ENCODE results near the gene HDAC4. TPM values are rescaled to one million over a fixed set of nuclear protein-coding genes. Genes with fewer than 3 reads are reported as not detected.

The HDAC4 gene
- total RNA-seq, 1 experiment from 2014 or later, result 47.6 TPM

DNA sequence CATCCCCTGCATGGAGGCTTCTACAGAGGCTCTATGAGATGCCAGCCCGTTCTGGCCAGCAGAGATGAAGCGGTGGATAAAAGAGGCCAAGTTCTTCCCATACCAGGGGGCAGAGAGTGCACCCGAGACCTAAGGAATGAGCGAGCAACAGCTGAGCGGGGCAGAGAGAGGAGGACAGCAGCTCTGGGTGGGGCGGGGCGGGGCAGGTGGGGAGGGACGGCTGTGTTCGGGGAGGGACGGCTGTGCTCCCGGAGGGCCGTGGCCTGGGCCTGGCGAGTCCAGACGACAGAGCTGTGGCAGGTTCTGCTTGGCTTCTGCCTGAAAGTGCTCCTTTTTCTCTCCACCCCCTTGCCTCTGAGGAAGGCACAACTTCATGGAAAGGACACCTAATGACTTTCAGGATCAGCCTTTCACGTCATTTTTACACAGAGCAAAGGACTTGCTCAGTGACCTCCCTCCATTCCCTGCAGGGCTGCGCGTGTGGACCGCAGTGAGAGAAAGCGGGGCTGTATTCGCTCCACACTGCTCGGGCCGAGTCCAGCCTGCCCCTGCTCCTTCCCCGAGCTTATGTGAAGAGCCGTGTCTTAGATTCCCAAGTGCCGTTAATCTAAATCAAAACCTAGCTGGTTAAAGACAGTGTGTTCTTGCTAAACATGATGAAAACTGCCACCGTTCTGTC is 232.9 kb downstream of the HDAC4 start:
- Histone ChIP-seq H3K36me3 (ENCODE audit: control insufficient read depth in 1 of 2, insufficient read depth in 2 of 2, low read length in 2 of 2) (no peaks in the 10 kb centered on the region; a peak in 2 of 4 replicates), H3K4me1 (ENCODE audit: control insufficient read depth in 1 of 2, insufficient read depth in 2 of 2, low read length in 2 of 2) (no peaks in the 10 kb centered on the region), H3K9me2 (ENCODE audit: insufficient read depth) (no peaks in the 10 kb centered on the region), H3K27me3 (ENCODE audit: insufficient read depth, low read length) (no peaks in the 10 kb centered on the region), H3K79me2 (ENCODE audit: insufficient read depth, low read length) (no peaks in the 10 kb centered on the region), H4K20me1 (ENCODE audit: insufficient read depth) (no peaks in the 10 kb centered on the region), H3K4me3 (replicated peaks in 1 of 2; ENCODE audit: low read depth in 1 of 2, low read length in 2 of 2) (no peak overlapping the region), H2AFZ (ENCODE audit: low read depth, low read length, poor library complexity, severe bottlenecking) (no peak overlapping the region), H3K4me2 (ENCODE audit: low read length) (no peak overlapping the region), H3K27ac (ENCODE audit: low read depth, low read length) (no peak overlapping the region), H3K9ac (ENCODE audit: low read length) (no peak overlapping the region), H3K9me3 (ENCODE audit: control insufficient read depth in 1 of 2, insufficient read depth in 1 of 2, low read depth in 1 of 2, low read length in 2 of 2) (peaks cover 13 to 22% of the 10 kb centered on the region in 2 experiments; a peak in 2 of 4 replicates)
- POLR2A ChIA-PET, result no interaction called here
- no peak for ATAC-seq
- CTCF ChIA-PET, result no interaction called here
- RAD21 ChIA-PET (ENCODE audit: low non-redundant PET in 1 of 2, low total read pairs in 2 of 2, uncharacterized antibody in 2 of 2, unreplicated experiment in 2 of 2), result no interaction called here
- TF ChIP-seq ELF1 (IDR thresholded peaks at IDR 0.05; ENCODE audit: borderline replicate concordance, low read depth) (no peak), POLR2AphosphoS5 (IDR thresholded peaks at IDR 0.05; ENCODE audit: low read depth, low read length) (no peak), ZFX (IDR thresholded peaks at IDR 0.05) (no peak), SIN3A (IDR thresholded peaks at IDR 0.05; ENCODE audit: low read depth) (no peak), POLR2A (IDR thresholded peaks at IDR 0.05; ENCODE audit: borderline replicate concordance, extremely low read depth, insufficient read depth, insufficient read length) (no peak), EGR1 (IDR thresholded peaks at IDR 0.05; ENCODE audit: low read depth) (no peak), CEBPB (IDR thresholded peaks at IDR 0.05; ENCODE audit: low read depth) (no peak), FOSL1 (IDR thresholded peaks at IDR 0.05; ENCODE audit: low read depth) (no peak), SP1 (IDR thresholded peaks at IDR 0.05; ENCODE audit: low read depth) (no peak), YY1 (IDR thresholded peaks at IDR 0.05; ENCODE audit: extremely low read depth, insufficient replicate concordance, low read depth, low read length) (no peak), EZH2phosphoT487 (IDR thresholded peaks at IDR 0.05; ENCODE audit: borderline replicate concordance) (no peak), RAD21 (IDR thresholded peaks at IDR 0.05; ENCODE audit: low read depth) (no peak)
- TF ChIP-seq, protein P1, sequence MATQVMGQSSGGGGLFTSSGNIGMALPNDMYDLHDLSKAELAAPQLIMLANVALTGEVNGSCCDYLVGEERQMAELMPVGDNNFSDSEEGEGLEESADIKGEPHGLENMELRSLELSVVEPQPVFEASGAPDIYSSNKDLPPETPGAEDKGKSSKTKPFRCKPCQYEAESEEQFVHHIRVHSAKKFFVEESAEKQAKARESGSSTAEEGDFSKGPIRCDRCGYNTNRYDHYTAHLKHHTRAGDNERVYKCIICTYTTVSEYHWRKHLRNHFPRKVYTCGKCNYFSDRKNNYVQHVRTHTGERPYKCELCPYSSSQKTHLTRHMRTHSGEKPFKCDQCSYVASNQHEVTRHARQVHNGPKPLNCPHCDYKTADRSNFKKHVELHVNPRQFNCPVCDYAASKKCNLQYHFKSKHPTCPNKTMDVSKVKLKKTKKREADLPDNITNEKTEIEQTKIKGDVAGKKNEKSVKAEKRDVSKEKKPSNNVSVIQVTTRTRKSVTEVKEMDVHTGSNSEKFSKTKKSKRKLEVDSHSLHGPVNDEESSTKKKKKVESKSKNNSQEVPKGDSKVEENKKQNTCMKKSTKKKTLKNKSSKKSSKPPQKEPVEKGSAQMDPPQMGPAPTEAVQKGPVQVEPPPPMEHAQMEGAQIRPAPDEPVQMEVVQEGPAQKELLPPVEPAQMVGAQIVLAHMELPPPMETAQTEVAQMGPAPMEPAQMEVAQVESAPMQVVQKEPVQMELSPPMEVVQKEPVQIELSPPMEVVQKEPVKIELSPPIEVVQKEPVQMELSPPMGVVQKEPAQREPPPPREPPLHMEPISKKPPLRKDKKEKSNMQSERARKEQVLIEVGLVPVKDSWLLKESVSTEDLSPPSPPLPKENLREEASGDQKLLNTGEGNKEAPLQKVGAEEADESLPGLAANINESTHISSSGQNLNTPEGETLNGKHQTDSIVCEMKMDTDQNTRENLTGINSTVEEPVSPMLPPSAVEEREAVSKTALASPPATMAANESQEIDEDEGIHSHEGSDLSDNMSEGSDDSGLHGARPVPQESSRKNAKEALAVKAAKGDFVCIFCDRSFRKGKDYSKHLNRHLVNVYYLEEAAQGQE (IDR thresholded peaks at IDR 0.05; ENCODE audit: low read depth), result no peak
- TF ChIP-seq, protein P2, sequence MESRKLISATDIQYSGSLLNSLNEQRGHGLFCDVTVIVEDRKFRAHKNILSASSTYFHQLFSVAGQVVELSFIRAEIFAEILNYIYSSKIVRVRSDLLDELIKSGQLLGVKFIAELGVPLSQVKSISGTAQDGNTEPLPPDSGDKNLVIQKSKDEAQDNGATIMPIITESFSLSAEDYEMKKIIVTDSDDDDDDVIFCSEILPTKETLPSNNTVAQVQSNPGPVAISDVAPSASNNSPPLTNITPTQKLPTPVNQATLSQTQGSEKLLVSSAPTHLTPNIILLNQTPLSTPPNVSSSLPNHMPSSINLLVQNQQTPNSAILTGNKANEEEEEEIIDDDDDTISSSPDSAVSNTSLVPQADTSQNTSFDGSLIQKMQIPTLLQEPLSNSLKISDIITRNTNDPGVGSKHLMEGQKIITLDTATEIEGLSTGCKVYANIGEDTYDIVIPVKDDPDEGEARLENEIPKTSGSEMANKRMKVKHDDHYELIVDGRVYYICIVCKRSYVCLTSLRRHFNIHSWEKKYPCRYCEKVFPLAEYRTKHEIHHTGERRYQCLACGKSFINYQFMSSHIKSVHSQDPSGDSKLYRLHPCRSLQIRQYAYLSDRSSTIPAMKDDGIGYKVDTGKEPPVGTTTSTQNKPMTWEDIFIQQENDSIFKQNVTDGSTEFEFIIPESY (IDR thresholded peaks at IDR 0.05; ENCODE audit: extremely low read depth, insufficient replicate concordance, low read length), result no peak
- DNase-seq (ENCODE audit: low read depth, low spot score), result no peak
- no TSS peak for BruUV-seq (replicated peaks)
- intact Hi-C loops (cut with micrococcal nuclease), result no loop called here
